ENCODE results near the gene SLC22A1.

The SLC22A1 gene

DNA sequence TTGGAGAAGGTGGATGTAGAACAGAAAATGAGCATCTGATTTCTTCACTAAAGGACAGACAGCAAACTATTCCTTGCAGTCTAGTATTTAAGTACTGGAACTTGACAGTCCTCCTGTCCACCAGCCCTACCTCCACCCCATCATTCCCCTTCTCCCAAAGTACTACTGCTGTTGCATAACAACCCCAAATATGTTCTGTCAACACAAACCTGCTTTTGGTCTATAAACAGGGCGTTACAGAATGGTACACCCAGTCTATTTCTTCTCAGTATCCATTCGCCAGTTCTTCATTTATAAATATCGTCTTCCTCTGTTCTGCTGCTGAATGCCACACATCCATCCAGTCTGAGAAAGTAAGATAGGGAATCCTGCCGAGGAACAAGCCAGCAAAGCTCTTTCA lies 27.7 kb upstream of the SLC22A1 start:
- H3K27ac ChIP-seq (ENCODE audit: low read depth, low read length), result no peak overlapping the region
- H3K9ac ChIP-seq (ENCODE audit: low read depth, low read length), result no peak overlapping the region
- H3K4me3 ChIP-seq (ENCODE audit: low read length), result no peak overlapping the region
- no peaks in the 10 kb centered on the region for H3K27me3 ChIP-seq (ENCODE audit: insufficient read depth, low read length)
- no peaks in the 10 kb centered on the region for H3K9me3 ChIP-seq (ENCODE audit: insufficient read depth, low read depth, low read length)
- WGBS, result 92% methylated on average over 4 of the region's 4 CpGs
- no peaks in the 10 kb centered on the region for H3K4me1 ChIP-seq (ENCODE audit: insufficient read depth, low read length)
- peaks cover 87% of the 10 kb centered on the region for H3K36me3 ChIP-seq (ENCODE audit: insufficient read depth, low read length)

GRCh38 chr6:160095146-160095845 lies 26.3 kb upstream of the SLC22A1 start:
- H3K27ac ChIP-seq (ENCODE audit: low read depth, low read length), result no peak overlapping the region
- WGBS, result 95% methylated on average over 8 of the region's 8 CpGs
- H3K36me3 ChIP-seq (ENCODE audit: insufficient read depth, low read length), result peaks cover 83% of the 10 kb centered on the region

DNA sequence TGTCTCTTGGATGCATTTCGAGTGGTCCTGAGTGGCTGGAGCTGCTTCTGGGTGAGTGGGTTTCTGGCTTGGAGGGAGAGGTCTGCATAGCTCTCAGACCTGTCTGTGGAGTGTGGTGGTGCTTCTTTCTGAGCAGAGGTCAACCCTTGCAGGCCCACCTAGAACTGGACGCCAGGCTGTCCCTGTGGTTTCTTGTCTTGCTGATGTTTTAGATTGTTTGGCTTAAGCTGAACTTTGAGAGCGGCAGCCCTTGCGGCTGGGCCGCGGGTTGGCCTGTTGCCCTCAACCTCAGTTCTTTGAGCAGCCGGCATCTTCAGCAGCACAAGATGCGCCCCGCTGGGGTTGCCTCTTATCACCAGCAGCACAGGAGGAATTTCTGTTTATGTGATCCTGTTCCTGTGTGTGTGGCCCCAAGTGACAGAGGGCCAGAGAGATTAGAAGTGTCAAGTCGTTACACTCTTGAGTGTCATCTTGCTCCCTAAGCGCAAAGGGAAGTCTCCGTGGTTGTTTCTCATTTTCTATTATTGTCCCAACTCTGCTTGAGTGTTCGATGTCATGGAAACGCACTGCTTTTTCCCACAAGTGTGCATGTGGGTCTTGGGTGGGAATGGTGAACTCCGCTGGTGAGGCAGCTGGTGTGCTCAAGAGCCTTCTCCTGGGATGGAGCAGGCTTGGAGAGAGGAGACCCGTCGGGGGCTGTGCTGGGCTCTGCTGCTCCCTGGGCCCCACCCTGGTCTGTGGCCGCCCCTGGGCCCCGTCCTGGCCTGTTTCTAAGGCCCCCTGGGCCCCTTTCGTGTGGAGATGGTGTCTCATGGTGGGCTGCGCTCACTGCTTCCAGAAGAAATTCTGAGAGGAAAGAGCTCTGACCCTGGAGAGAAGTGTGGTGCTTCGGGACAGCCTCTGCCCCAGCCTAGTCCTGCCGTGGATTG lies 20.1 kb upstream of the SLC22A1 start:
- Histone ChIP-seq H3K4me1 (ENCODE audit: insufficient read depth, low read length) (no peaks in the 10 kb centered on the region), H3K27me3 (ENCODE audit: insufficient read depth, low read length) (no peaks in the 10 kb centered on the region), H3K27ac (ENCODE audit: low read depth, low read length) (no peak overlapping the region), H3K4me3 (ENCODE audit: low read length) (no peak overlapping the region), H3K9ac (ENCODE audit: low read depth, low read length) (no peak overlapping the region), H3K36me3 (ENCODE audit: insufficient read depth, low read length) (peaks cover 69% of the 10 kb centered on the region), H3K9me3 (ENCODE audit: insufficient read depth, low read depth, low read length) (no peaks in the 10 kb centered on the region)
- WGBS, result 92% methylated on average over 23 of the region's 23 CpGs

More at GRCh38 chr6:160095146-160095845, 26.3 kb upstream of the SLC22A1 start:
- Histone ChIP-seq H3K9me3 (ENCODE audit: insufficient read depth, low read depth, low read length) (no peaks in the 10 kb centered on the region), H3K27me3 (ENCODE audit: insufficient read depth, low read length) (no peaks in the 10 kb centered on the region), H3K4me1 (ENCODE audit: insufficient read depth, low read length) (no peaks in the 10 kb centered on the region), H3K4me3 (ENCODE audit: low read length) (no peak overlapping the region), H3K9ac (ENCODE audit: low read depth, low read length) (no peak overlapping the region)

DNA sequence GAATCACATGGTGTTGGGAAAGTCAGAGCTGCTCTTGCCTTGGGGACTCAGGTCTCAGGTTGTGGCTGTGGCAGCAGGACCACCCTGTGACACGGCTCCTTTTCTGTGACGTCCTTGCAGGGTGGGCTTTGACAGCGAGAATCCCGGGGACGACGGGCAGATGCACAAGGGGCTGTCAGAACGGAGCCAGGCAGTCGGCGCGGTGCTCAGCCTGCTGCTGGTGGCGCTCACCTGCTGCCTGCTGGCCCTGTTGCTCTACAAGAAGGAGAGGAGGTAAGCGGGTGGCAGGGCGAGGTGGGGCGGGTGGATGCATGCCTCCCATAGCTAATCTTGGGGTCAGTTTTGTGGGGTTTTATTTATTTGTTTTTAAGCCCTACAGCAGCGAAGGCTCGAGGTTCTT lies 19.2 kb upstream of the SLC22A1 start:
- H3K9ac ChIP-seq (ENCODE audit: low read depth, low read length), result no peak overlapping the region
- no peaks in the 10 kb centered on the region for H3K27me3 ChIP-seq (ENCODE audit: insufficient read depth, low read length)
- H3K4me3 ChIP-seq (ENCODE audit: low read length), result no peak overlapping the region
- H3K36me3 ChIP-seq (ENCODE audit: insufficient read depth, low read length), result peaks cover 64% of the 10 kb centered on the region
- whole genome bisulfite sequencing, result 95% methylated on average over 16 of the region's 16 CpGs
- H3K4me1 ChIP-seq (ENCODE audit: insufficient read depth, low read length), result no peaks in the 10 kb centered on the region
- no peak overlapping the region for H3K27ac ChIP-seq (ENCODE audit: low read depth, low read length)
- no peaks in the 10 kb centered on the region for H3K9me3 ChIP-seq (ENCODE audit: insufficient read depth, low read depth, low read length)

- no peak overlapping the region for H3K4me3 ChIP-seq (ENCODE audit: low read length)
- H3K27ac ChIP-seq (ENCODE audit: low read depth, low read length), result no peak overlapping the region
- WGBS, result 83% methylated on average over 14 of the region's 14 CpGs
- no peaks in the 10 kb centered on the region for H3K9me3 ChIP-seq (ENCODE audit: insufficient read depth, low read depth, low read length)
- H3K36me3 ChIP-seq (ENCODE audit: insufficient read depth, low read length), result peaks cover 56% of the 10 kb centered on the region
- no peaks in the 10 kb centered on the region for H3K27me3 ChIP-seq (ENCODE audit: insufficient read depth, low read length)
- H3K9ac ChIP-seq (ENCODE audit: low read depth, low read length), result no peak overlapping the region
- no peaks in the 10 kb centered on the region for H3K4me1 ChIP-seq (ENCODE audit: insufficient read depth, low read length)
Measured at GRCh38 chr6:160102956-160103824, 18.4 kb upstream of the SLC22A1 start.

DNA sequence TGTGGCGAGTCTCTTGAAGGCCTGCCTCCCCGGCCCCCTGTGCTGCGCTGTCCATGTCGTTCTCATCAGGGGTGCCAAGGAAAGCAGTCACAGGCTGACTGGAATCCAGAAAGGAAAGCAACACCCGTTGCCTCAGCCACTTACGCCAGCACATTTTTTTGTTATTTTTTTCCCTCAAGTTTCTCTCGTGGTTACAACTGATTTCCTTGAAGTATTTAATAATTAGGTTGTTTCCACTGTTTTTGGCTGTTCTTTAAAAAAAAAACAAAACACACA lies 17.9 kb upstream of the SLC22A1 start:
- no peak overlapping the region for H3K4me3 ChIP-seq (ENCODE audit: low read length)
- no peak overlapping the region for H3K27ac ChIP-seq (ENCODE audit: low read depth, low read length)
- H3K27me3 ChIP-seq (ENCODE audit: insufficient read depth, low read length), result no peaks in the 10 kb centered on the region
- peaks cover 51% of the 10 kb centered on the region for H3K36me3 ChIP-seq (ENCODE audit: insufficient read depth, low read length)
- H3K9me3 ChIP-seq (ENCODE audit: insufficient read depth, low read depth, low read length), result no peaks in the 10 kb centered on the region
- no peaks in the 10 kb centered on the region for H3K4me1 ChIP-seq (ENCODE audit: insufficient read depth, low read length)
- WGBS, result 94% methylated on average over 6 of the region's 7 CpGs
- H3K9ac ChIP-seq (ENCODE audit: low read depth, low read length), result no peak overlapping the region

DNA sequence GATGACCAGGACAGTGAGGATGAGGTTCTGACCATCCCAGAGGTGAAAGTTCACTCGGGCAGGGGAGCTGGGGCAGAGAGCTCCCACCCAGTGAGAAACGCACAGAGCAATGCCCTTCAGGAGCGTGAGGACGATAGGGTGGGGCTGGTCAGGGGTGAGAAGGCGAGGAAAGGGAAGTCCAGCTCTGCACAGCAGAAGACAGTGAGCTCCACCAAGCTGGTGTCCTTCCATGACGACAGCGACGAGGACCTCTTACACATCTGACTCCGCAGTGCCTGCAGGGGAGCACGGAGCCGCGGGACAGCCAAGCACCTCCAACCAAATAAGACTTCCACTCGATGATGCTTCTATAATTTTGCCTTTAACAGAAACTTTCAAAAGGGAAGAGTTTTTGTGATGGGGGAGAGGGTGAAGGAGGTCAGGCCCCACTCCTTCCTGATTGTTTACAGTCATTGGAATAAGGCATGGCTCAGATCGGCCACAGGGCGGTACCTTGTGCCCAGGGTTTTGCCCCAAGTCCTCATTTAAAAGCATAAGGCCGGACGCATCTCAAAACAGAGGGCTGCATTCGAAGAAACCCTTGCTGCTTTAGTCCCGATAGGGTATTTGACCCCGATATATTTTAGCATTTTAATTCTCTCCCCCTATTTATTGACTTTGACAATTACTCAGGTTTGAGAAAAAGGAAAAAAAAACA lies 16.6 kb upstream of the SLC22A1 start:
- 92% methylated on average over 19 of the region's 20 CpGs for WGBS
- no peak overlapping the region for H3K4me3 ChIP-seq (ENCODE audit: low read length)

GRCh38 chr6:160106010-160106409 lies 15.6 kb upstream of the SLC22A1 start:
- Histone ChIP-seq H3K27me3 (ENCODE audit: insufficient read depth, low read length) (no peaks in the 10 kb centered on the region), H3K27ac (ENCODE audit: low read depth, low read length) (no peak overlapping the region), H3K4me1 (ENCODE audit: insufficient read depth, low read length) (0 out of 2 replicates have a peak, but pooled peaks cover 2% of the 10 kb centered on the region), H3K4me3 (ENCODE audit: low read length) (no peak overlapping the region), H3K9ac (ENCODE audit: low read depth, low read length) (no peak overlapping the region), H3K9me3 (ENCODE audit: insufficient read depth, low read depth, low read length) (no peaks in the 10 kb centered on the region), H3K36me3 (ENCODE audit: insufficient read depth, low read length) (peaks cover 35% of the 10 kb centered on the region)
- WGBS, result 97% methylated on average over 14 of the region's 14 CpGs

More for the DNA sequence above, 16.6 kb upstream of the SLC22A1 start:
- Histone ChIP-seq H3K27me3 (ENCODE audit: insufficient read depth, low read length) (no peaks in the 10 kb centered on the region), H3K4me1 (ENCODE audit: insufficient read depth, low read length) (no peaks in the 10 kb centered on the region), H3K27ac (ENCODE audit: low read depth, low read length) (no peak overlapping the region), H3K9ac (ENCODE audit: low read depth, low read length) (no peak overlapping the region), H3K36me3 (ENCODE audit: insufficient read depth, low read length) (peaks cover 42% of the 10 kb centered on the region), H3K9me3 (ENCODE audit: insufficient read depth, low read depth, low read length) (no peaks in the 10 kb centered on the region)

GRCh38 chr6:160106701-160107100 lies 14.9 kb upstream of the SLC22A1 start:
- no peak overlapping the region for H3K9ac ChIP-seq (ENCODE audit: low read depth, low read length)
- no peak overlapping the region for H3K27ac ChIP-seq (ENCODE audit: low read depth, low read length)
- H3K4me1 ChIP-seq (ENCODE audit: insufficient read depth, low read length), result peaks cover 4% of the 10 kb centered on the region; the same call in 1 of the 2 replicates
- 96% methylated on average over 4 of the region's 4 CpGs for WGBS
- H3K27me3 ChIP-seq (ENCODE audit: insufficient read depth, low read length), result no peaks in the 10 kb centered on the region
- H3K9me3 ChIP-seq (ENCODE audit: insufficient read depth, low read depth, low read length), result no peaks in the 10 kb centered on the region
- H3K4me3 ChIP-seq (ENCODE audit: low read length), result no peak overlapping the region
- peaks cover 32% of the 10 kb centered on the region for H3K36me3 ChIP-seq (ENCODE audit: insufficient read depth, low read length)

DNA sequence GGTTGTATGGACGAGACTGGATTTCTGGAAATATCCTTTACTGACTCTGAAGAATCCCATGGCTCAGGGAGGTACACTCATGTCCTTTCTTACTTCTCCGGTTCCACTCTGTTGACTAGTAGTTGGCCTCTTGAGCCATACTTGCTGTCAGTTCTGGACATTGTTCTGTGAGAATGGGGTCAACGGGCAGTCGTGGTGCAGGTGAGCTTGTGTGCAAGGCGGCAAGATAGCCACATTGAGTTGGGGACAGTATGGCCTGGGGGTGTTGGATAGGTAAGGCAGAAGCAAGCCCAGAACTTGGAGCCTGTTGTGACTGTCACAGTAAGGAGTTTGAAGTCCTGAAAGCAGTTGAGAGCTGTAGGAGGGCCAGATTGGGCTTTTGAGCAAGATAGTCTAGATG lies 13.5 kb upstream of the SLC22A1 start:
- WGBS, result 93% methylated on average over 5 of the region's 5 CpGs
- no peak overlapping the region for H3K4me3 ChIP-seq (ENCODE audit: low read length)
- peaks cover 7% of the 10 kb centered on the region; the same call in 1 of the 2 replicates for H3K4me1 ChIP-seq (ENCODE audit: insufficient read depth, low read length)
- peaks cover 26% of the 10 kb centered on the region for H3K36me3 ChIP-seq (ENCODE audit: insufficient read depth, low read length)
- no peaks in the 10 kb centered on the region for H3K27me3 ChIP-seq (ENCODE audit: insufficient read depth, low read length)
- H3K9ac ChIP-seq (ENCODE audit: low read depth, low read length), result no peak overlapping the region
- H3K9me3 ChIP-seq (ENCODE audit: insufficient read depth, low read depth, low read length), result no peaks in the 10 kb centered on the region
- no peak overlapping the region for H3K27ac ChIP-seq (ENCODE audit: low read depth, low read length)

All from HUES64 (cell line).